ENCODE data around the gene NFKBIE. TPM values are rescaled to one million over a fixed set of nuclear protein-coding genes. Genes with fewer than 3 reads are reported as not detected.

NFKBIE gene
- total and polyA plus RNA-seq, 8 donors: 2.5 to 16.9 (median 7.6) TPM

GRCh38 chr6:44310241-44310640 lies 44.9 kb upstream of the NFKBIE start:
- Histone ChIP-seq H3K36me3 (peaks cover 0 to 24% (median 0%) of the 10 kb centered on the region in 3 donors), H3K4me1 (peaks cover 0 to 5% (median 0%) of the 10 kb centered on the region in 3 donors), H3K27me3 (no peaks in the 10 kb centered on the region), H3K4me3 (no peak overlapping the region), H3K9me3 (no peaks in the 10 kb centered on the region), H3K27ac (no peak overlapping the region)
- ATAC-seq (no peak), DNase-seq (no peak), FAIRE-seq (no peak)
- intact Hi-C loops (cut with DNase I): no loop called here
- WGBS, 2 donors: 95 to 100% methylated on average over 3 of the region's 3 CpGs
- no peak for TF ChIP-seq CTCF (IDR thresholded peaks at IDR 0.05)

- DNase-seq (no peak), ATAC-seq (no peak)
These were observed 44.3 kb upstream of the NFKBIE start for GRCh38 chr6:44309631-44310030.

GRCh38 chr6:44309092-44309491 lies 43.7 kb upstream of the NFKBIE start:
- 89 to 92% methylated on average over 2 of the region's 2 CpGs for WGBS, 2 donors
- no peak for DNase-seq
- ATAC-seq: no peak
- intact Hi-C loops (cut with DNase I): no loop called here
- Histone ChIP-seq H3K4me3 (no peak overlapping the region), H3K36me3 (peaks cover 0 to 24% (median 2%) of the 10 kb centered on the region in 3 donors), H3K27ac (no peak overlapping the region), H3K27me3 (no peaks in the 10 kb centered on the region), H3K4me1 (peaks cover 0 to 5% (median 0%) of the 10 kb centered on the region in 3 donors), H3K9me3 (no peaks in the 10 kb centered on the region)
- FAIRE-seq: no peak
- no peak for TF ChIP-seq CTCF (IDR thresholded peaks at IDR 0.05)

More at GRCh38 chr6:44309631-44310030, 44.3 kb upstream of the NFKBIE start:
- Histone ChIP-seq H3K27ac (no peak overlapping the region), H3K9me3 (no peaks in the 10 kb centered on the region), H3K36me3 (peaks cover 0 to 24% (median 0%) of the 10 kb centered on the region in 3 donors), H3K4me3 (no peak overlapping the region), H3K4me1 (peaks cover 0 to 5% (median 0%) of the 10 kb centered on the region in 3 donors), H3K27me3 (no peaks in the 10 kb centered on the region)
- no peak for FAIRE-seq
- intact Hi-C loops (cut with DNase I): no loop called here
- no peak for TF ChIP-seq CTCF (IDR thresholded peaks at IDR 0.05)

GRCh38 chr6:44307217-44307616 lies 41.9 kb upstream of the NFKBIE start:
- peaks cover 0 to 24% (median 12%) of the 10 kb centered on the region in 3 donors for H3K36me3 ChIP-seq
- FAIRE-seq: no peak
- DNase-seq: no peak
- no peak overlapping the region for H3K27ac ChIP-seq
- WGBS, 2 donors: 91 to 93% methylated on average over 10 of the region's 10 CpGs
- no peak overlapping the region for H3K4me3 ChIP-seq
- no peaks in the 10 kb centered on the region for H3K9me3 ChIP-seq
- no peaks in the 10 kb centered on the region for H3K27me3 ChIP-seq
- H3K4me1 ChIP-seq: peaks cover 0 to 2% (median 0%) of the 10 kb centered on the region in 3 donors
- TF ChIP-seq CTCF (IDR thresholded peaks at IDR 0.05): no peak
- intact Hi-C loops (cut with DNase I): no loop called here
- no peak for ATAC-seq

GRCh38 chr6:44306710-44307109 lies 41.4 kb upstream of the NFKBIE start:
- intact Hi-C loops (cut with DNase I): no loop called here
- H3K4me1 ChIP-seq: no peaks in the 10 kb centered on the region
- no peak for FAIRE-seq
- no peak for TF ChIP-seq CTCF (IDR thresholded peaks at IDR 0.05)
- peaks cover 0 to 24% (median 16%) of the 10 kb centered on the region in 3 donors for H3K36me3 ChIP-seq
- no peaks in the 10 kb centered on the region for H3K9me3 ChIP-seq
- WGBS, 2 donors: 85 to 95% methylated on average over 8 of the region's 8 CpGs
- no peak overlapping the region for H3K4me3 ChIP-seq
- H3K27me3 ChIP-seq: no peaks in the 10 kb centered on the region
- H3K27ac ChIP-seq: no peak overlapping the region
- no peak for ATAC-seq
- DNase-seq: no peak
